KMS-11 (cell line): ENCODE results near the gene ADAM15.

ENCODE experiments used
- H2AFZ ChIP-seq: fragments of 200-600 bp; sonication (generic); 2 replicates; pipeline ENCODE4 v1.6.1; 2016; ENCODE audit warnings: antibody characterized with exemption, mixed run types, low read depth
- H3K27ac ChIP-seq: fragments of 200-600 bp; sonication (generic); 2 replicates; pipeline ENCODE4 v1.6.1; 2016; ENCODE audit warnings: mild to moderate bottlenecking, mixed run types
- H3K27me3 ChIP-seq: fragments of 200-600 bp; sonication (generic); 2 replicates; pipeline ENCODE4 v1.6.1; 2017; ENCODE audit warnings: mild to moderate bottlenecking, low read depth, mixed run types, moderate library complexity; ENCODE audit not compliant: insufficient read depth
- H3K36me3 ChIP-seq: fragments of 200-600 bp; sonication (generic); 2 replicates; pipeline ENCODE4 v1.6.1; 2017; ENCODE audit warnings: mild to moderate bottlenecking, mixed run types; ENCODE audit not compliant: insufficient read depth
- H3K4me1 ChIP-seq: fragments of 200-600 bp; sonication (generic); 2 replicates; pipeline ENCODE4 v1.6.1; 2016; ENCODE audit warnings: mild to moderate bottlenecking, low read depth, mixed run types; ENCODE audit not compliant: poor library complexity, severe bottlenecking
- H3K4me2 ChIP-seq: fragments of 200-600 bp; sonication (generic); 2 replicates; pipeline ENCODE4 v1.7.0; 2016; ENCODE audit warnings: mild to moderate bottlenecking, mixed run types
- H3K4me3 ChIP-seq: fragments of 200-600 bp; sonication (generic); IDR thresholded peaks from 2 replicates; pipeline ENCODE4 v1.6.1; 2017; ENCODE audit warnings: low read depth, low read length, mixed read lengths; ENCODE audit not compliant: insufficient read depth
- H3K79me2 ChIP-seq: fragments of 200-600 bp; sonication (generic); 2 replicates; pipeline ENCODE4 v1.6.1; 2016; ENCODE audit warnings: low read depth, mixed run types; ENCODE audit not compliant: insufficient read depth
- H3K9ac ChIP-seq: fragments of 200-600 bp; sonication (generic); 2 replicates; pipeline ENCODE4 v1.6.1; 2016; ENCODE audit warnings: mild to moderate bottlenecking, mixed run types
- H4K20me1 ChIP-seq: fragments of 200-600 bp; sonication (generic); 2 replicates; pipeline ENCODE4 v1.6.1; 2016; ENCODE audit warnings: mild to moderate bottlenecking, mixed run types; ENCODE audit not compliant: insufficient read depth
- CTCF ChIP-seq: fragments of 200-600 bp; sonication (generic); conservative IDR thresholded peaks from 2 replicates; pipeline ENCODE4 v1.6.1; 2017; ENCODE audit warnings: low read depth, mild to moderate bottlenecking, antibody characterized with exemption, low read length, moderate library complexity, mixed read lengths

ADAM15 gene

GRCh38 chr1:155108296-155108695 is 57.2 kb downstream of the ADAM15 start:
- H3K27me3 ChIP-seq, result peaks cover 16% of the 10 kb centered on the region; the same call in 1 of the 2 replicates
- no peaks in the 10 kb centered on the region for H4K20me1 ChIP-seq
- no peak for TF ChIP-seq CTCF
- H3K27ac ChIP-seq, result no peak overlapping the region
- no peaks in the 10 kb centered on the region for H3K36me3 ChIP-seq
- no peak overlapping the region for H3K9ac ChIP-seq
- H3K79me2 ChIP-seq, result no peaks in the 10 kb centered on the region
- H3K4me2 ChIP-seq, result no peak overlapping the region
- no peak overlapping the region for H2AFZ ChIP-seq
- H3K4me3 ChIP-seq, result no peak overlapping the region
- no peaks in the 10 kb centered on the region for H3K4me1 ChIP-seq

DNA sequence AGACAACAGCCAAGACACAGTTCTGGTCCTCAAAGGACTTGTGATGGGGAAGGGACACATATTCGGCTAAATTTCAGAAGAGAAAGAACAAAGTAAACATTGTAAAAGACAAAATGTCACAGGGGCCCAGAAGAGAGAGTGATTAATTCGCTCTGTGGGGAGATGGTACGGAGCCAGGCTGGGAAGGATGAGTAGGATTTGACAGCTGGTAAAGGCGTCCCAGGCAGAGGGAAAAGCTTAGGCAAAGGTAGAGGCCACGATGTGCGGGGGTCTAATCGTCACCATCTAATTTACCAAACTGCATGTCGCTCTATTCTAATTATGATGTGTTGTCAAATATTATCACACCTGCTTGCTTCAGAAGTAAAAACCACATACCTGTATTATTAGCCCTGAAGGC is 59.3 kb downstream of the ADAM15 start:
- peaks cover 3% of the 10 kb centered on the region; the same call in 1 of the 2 replicates for H3K27me3 ChIP-seq
- H3K79me2 ChIP-seq, result no peaks in the 10 kb centered on the region
- H3K4me2 ChIP-seq, result no peak overlapping the region
- H4K20me1 ChIP-seq, result no peaks in the 10 kb centered on the region
- H3K4me3 ChIP-seq, result no peak overlapping the region
- H3K9ac ChIP-seq, result no peak overlapping the region
- H3K4me1 ChIP-seq, result no peaks in the 10 kb centered on the region
- no peaks in the 10 kb centered on the region for H3K36me3 ChIP-seq
- H2AFZ ChIP-seq, result no peak overlapping the region
- TF ChIP-seq CTCF, result no peak
- H3K27ac ChIP-seq, result no peak overlapping the region

GRCh38 chr1:155110826-155111225 is 59.7 kb downstream of the ADAM15 start:
- Histone ChIP-seq H3K27me3 (peaks cover 3% of the 10 kb centered on the region; the same call in 1 of the 2 replicates), H3K4me1 (no peaks in the 10 kb centered on the region), H3K9ac (no peak overlapping the region), H2AFZ (no peak overlapping the region), H3K27ac (no peak overlapping the region), H3K4me2 (no peak overlapping the region), H3K79me2 (no peaks in the 10 kb centered on the region), H4K20me1 (no peaks in the 10 kb centered on the region), H3K4me3 (no peak overlapping the region), H3K36me3 (no peaks in the 10 kb centered on the region)
- no peak for TF ChIP-seq CTCF
